ENCODE data around the gene ZFYVE9.
"Not testable (repeated sequence)": the region's sequence is repeated elsewhere in the genome, so short reads cannot be mapped to it uniquely, and the experiment has no call there.

GRCh38 chr1:52094300-52094699 is 47.6 kb upstream of the ZFYVE9 start:
- TF ChIP-seq, protein P1, sequence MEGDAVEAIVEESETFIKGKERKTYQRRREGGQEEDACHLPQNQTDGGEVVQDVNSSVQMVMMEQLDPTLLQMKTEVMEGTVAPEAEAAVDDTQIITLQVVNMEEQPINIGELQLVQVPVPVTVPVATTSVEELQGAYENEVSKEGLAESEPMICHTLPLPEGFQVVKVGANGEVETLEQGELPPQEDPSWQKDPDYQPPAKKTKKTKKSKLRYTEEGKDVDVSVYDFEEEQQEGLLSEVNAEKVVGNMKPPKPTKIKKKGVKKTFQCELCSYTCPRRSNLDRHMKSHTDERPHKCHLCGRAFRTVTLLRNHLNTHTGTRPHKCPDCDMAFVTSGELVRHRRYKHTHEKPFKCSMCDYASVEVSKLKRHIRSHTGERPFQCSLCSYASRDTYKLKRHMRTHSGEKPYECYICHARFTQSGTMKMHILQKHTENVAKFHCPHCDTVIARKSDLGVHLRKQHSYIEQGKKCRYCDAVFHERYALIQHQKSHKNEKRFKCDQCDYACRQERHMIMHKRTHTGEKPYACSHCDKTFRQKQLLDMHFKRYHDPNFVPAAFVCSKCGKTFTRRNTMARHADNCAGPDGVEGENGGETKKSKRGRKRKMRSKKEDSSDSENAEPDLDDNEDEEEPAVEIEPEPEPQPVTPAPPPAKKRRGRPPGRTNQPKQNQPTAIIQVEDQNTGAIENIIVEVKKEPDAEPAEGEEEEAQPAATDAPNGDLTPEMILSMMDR (IDR thresholded peaks at IDR 0.05), result not testable (repeated sequence)
- not testable (repeated sequence) for TF ChIP-seq ZFX (IDR thresholded peaks at IDR 0.05; ENCODE audit: borderline replicate concordance)

Measured in 22Rv1 (cell line).